OCI-LY3 (cell line): ENCODE measurements around the gene B3GNT9.

Experiments used
- EZH2phosphoT487 ChIP-seq: fragments of 200-600 bp; shearing (Covaris generic); IDR thresholded peaks from 2 replicates; pipeline ENCODE4 v1.6.1; 2018; ENCODE audit warnings: antibody characterized with exemption, mixed run types, low read depth
- TF ChIP-seq, protein P1 (sequence below): fragments of 200-600, 300-600 bp; sonication (generic); IDR thresholded peaks from 2 replicates; pipeline ENCODE4 v1.5.1; 2014; ENCODE audit warnings: antibody characterized with exemption, low read length, low read depth

DNA sequence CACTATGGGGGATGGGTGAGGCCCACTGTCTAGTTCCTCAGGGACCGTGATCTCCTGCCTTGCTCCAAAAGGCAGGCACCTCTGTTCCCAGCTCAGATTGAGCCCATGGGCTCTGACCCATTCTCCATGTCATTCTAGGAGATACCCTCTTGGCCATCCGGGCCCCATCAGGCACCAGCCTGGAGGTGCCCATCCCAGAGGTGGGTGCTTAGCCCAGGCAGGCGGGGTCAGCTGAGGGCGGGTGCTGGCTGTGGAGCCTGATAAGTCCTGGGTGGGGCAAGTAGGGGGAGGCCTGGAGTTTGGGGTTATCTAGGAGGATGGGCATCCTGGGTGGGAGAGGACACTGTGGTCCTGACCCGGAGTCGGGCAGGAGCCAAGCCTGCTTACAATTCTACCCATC is 43.5 kb upstream of the B3GNT9 start:
- TF ChIP-seq, protein P1, sequence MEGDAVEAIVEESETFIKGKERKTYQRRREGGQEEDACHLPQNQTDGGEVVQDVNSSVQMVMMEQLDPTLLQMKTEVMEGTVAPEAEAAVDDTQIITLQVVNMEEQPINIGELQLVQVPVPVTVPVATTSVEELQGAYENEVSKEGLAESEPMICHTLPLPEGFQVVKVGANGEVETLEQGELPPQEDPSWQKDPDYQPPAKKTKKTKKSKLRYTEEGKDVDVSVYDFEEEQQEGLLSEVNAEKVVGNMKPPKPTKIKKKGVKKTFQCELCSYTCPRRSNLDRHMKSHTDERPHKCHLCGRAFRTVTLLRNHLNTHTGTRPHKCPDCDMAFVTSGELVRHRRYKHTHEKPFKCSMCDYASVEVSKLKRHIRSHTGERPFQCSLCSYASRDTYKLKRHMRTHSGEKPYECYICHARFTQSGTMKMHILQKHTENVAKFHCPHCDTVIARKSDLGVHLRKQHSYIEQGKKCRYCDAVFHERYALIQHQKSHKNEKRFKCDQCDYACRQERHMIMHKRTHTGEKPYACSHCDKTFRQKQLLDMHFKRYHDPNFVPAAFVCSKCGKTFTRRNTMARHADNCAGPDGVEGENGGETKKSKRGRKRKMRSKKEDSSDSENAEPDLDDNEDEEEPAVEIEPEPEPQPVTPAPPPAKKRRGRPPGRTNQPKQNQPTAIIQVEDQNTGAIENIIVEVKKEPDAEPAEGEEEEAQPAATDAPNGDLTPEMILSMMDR = no peak
- no peak for TF ChIP-seq EZH2phosphoT487
